ENCODE data around the gene TMEM131L.
A peak's percentile ranks its signal among the peaks of the same experiment; 100 is the strongest.

TMEM131L gene

GRCh38 chr4:153676486-153676885 lies 210.3 kb downstream of the TMEM131L start:
- H3K27me3 ChIP-seq (ENCODE audit: low read depth), result no peaks in the 10 kb centered on the region
- H3K36me3 ChIP-seq (replicated peaks), result no peaks in the 10 kb centered on the region
- no peak overlapping the region for H3K4me3 ChIP-seq
- H3K4me1 ChIP-seq, result no peaks in the 10 kb centered on the region
- no peak for DNase-seq (ENCODE audit: low spot score in 2 of 2)
- in situ Hi-C loops (cut with MboI; ENCODE audit: low sequenced_read_pairs), result no loop called here
- H3K9me3 ChIP-seq, result no peaks in the 10 kb centered on the region

GRCh38 chr4:153676984-153677383 lies 210.8 kb downstream of the TMEM131L start:
- in situ Hi-C loops (cut with MboI; ENCODE audit: low sequenced_read_pairs), result no loop called here
- no peak overlapping the region for H3K4me3 ChIP-seq
- no peaks in the 10 kb centered on the region for H3K36me3 ChIP-seq (replicated peaks)
- no peaks in the 10 kb centered on the region for H3K27me3 ChIP-seq (ENCODE audit: low read depth)
- H3K9me3 ChIP-seq, result no peaks in the 10 kb centered on the region
- no peaks in the 10 kb centered on the region for H3K4me1 ChIP-seq
- DNase-seq (ENCODE audit: low spot score in 2 of 2), result no peak

DNA sequence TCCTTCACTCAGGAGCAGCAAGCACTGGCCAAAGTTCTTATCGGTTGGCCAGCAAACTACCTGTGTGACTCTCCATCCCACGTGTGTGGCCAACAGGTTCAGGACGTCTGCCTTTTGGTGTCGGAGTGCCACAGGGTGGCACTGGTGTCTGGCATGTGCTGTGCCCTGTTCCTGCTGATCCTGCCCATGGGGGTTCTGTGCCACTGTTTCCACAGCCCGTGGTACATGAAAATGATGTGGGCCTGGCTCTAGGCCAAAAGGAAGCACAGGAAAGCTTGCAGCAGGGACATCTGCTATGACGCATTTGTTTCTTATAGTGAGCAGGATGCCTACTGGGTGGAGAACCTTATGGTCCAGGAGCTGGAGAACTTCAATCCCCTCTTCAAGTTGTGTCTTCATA lies 213.3 kb downstream of the TMEM131L start:
- peaks cover 5% of the 10 kb centered on the region; the same call in 1 of the 2 replicates for H3K4me1 ChIP-seq
- no peaks in the 10 kb centered on the region for H3K36me3 ChIP-seq (replicated peaks)
- in situ Hi-C loops (cut with MboI; ENCODE audit: low sequenced_read_pairs), result no loop called here
- H3K4me3 ChIP-seq, result no peak overlapping the region
- peaks cover 7% of the 10 kb centered on the region for H3K27me3 ChIP-seq (ENCODE audit: low read depth)
- DNase-seq (ENCODE audit: low spot score in 2 of 2), result no peak
- H3K9me3 ChIP-seq, result no peaks in the 10 kb centered on the region

DNA sequence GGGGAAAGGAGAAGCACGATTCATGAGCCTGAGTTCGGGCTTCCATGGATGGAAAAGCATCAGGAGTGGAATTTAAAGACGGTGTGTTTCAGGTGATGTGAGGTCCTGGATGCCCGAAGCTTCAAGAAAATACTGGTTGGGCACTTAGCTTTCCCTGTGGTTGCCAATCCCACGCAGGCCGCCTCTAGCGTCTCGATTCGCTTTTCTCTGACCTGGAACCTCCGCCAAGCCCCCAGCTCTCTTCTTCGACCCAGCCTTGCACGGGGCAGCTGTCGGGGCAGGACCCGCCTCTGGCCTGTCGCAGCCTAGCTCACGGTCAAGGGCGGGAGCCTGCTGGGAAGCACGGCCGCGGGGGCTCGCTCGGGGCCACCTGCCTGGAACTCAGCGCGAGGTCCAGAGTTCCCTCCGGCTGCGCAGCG lies 217.6 kb downstream of the TMEM131L start:
- H3K9me3 ChIP-seq, result peaks cover 2% of the 10 kb centered on the region; the same call in 1 of the 2 replicates
- H3K4me1 ChIP-seq, result peaks cover 9% of the 10 kb centered on the region; the same call in 1 of the 2 replicates
- H3K27me3 ChIP-seq (ENCODE audit: low read depth), result peaks cover 7% of the 10 kb centered on the region
- in situ Hi-C loops (cut with MboI; ENCODE audit: low sequenced_read_pairs), result no loop called here
- peak overlapping the region; percentile 30 for H3K4me3 ChIP-seq
- no peak for DNase-seq (ENCODE audit: low spot score in 2 of 2)
- no peaks in the 10 kb centered on the region for H3K36me3 ChIP-seq (replicated peaks)

- peaks cover 9% of the 10 kb centered on the region; the same call in 1 of the 2 replicates for H3K4me1 ChIP-seq
- peak within 1 kb of the TSS; percentile 30 for H3K4me3 ChIP-seq
- DNase-seq (ENCODE audit: low spot score in 2 of 2), result peak; percentile 9 to 57
- H3K27me3 ChIP-seq (ENCODE audit: low read depth), result peaks cover 7% of the 10 kb centered on the region
- peaks cover 2% of the 10 kb centered on the region; the same call in 1 of the 2 replicates for H3K9me3 ChIP-seq
- in situ Hi-C loops (cut with MboI; ENCODE audit: low sequenced_read_pairs), result no loop called here
- no peaks in the 10 kb centered on the region for H3K36me3 ChIP-seq (replicated peaks)
These were observed 218.2 kb downstream of the TMEM131L start, which contains the start of gene TLR2 for GRCh38 chr4:153684182-153684970. TLR2 (plus strand) TSS chr4:153684280; CDS start chr4:153702908, 18,628 bp downstream.

DNA sequence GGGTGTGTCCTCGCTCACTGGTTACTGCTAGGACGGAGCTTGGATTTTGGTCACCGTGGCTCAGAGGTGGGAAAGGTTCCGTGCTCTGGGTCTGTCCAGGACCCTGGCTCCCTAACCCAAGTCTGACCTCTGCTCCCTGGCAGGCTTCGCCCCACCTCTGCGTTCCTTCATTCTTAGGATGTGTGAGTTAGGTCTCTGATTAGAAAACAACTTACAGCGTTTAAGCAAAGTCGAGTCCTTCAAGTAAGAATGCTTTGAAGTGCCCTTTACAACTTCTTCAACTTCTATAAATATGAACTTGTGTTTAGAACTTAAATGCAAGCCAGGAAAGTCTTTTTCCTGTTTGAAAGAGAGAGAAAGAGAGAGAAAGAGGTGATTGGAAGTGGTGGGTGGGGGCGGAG lies 218.8 kb downstream of the TMEM131L start:
- peaks cover 9% of the 10 kb centered on the region; the same call in 1 of the 2 replicates for H3K4me1 ChIP-seq
- peaks cover 2% of the 10 kb centered on the region; the same call in 1 of the 2 replicates for H3K9me3 ChIP-seq
- H3K27me3 ChIP-seq (ENCODE audit: low read depth), result peaks cover 7% of the 10 kb centered on the region
- H3K4me3 ChIP-seq, result peak overlapping the region; percentile 30
- no peak for DNase-seq (ENCODE audit: low spot score in 2 of 2)
- in situ Hi-C loops (cut with MboI; ENCODE audit: low sequenced_read_pairs), result no loop called here
- no peaks in the 10 kb centered on the region for H3K36me3 ChIP-seq (replicated peaks)

Measured in HAP-1 (cell line).